Anterior cingulate cortex (tissue), 58 donors: ENCODE results near the gene ARPC1A.
"Not testable (repeated sequence)": the region's sequence is repeated elsewhere in the genome, so short reads cannot be mapped to it uniquely, and the experiment has no call there.

Experiments
- DNase-seq, 58 donors: peaks; one replicate each; lab custom pipeline; 2025; lab: John Stamatoyannopoulos, UW

Gene ARPC1A

DNA sequence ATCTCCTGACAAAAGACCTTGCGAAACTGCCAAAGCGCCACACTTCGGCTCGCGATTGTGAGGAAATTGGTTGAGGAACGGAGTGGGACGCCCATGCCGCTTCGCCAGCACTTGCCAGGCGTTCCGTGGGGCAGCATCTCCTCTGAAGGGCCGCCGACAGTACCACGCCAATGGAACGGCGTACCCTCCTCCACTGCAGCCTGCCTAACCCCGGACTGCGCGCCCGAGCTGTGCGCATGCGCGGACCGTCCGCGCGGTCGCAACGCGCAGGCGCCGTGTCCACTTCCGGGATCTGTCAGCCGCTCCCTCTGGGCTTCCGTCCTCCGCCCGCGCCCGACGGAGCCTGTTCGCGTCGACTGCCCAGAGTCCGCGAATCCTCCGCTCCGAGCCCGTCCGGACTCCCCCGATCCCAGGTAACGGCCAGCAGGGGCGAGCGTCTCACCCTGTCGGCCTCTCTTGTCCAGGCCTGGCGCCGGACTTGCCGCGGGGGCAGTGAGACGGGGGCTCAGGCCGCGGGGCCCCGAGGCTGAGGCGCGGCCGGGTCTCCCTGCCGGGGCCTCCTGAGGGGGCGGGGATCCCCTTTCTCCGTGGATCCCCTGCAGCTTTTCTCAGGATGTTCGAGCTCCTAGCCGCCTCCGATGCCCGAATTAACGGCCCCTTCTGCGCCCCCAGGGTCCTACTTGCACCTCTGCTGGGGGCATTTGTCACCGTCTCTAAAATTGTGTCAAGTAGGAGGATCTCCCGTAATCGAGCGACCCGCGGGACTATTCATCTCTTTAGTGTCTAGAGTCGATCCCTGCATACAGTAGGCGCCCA is at the start of gene ARPC1A:
TSS of gene ARPC1A (plus strand) at position 307 of the 816 bp plus-strand sequence. CDS start 7,456 bp downstream, outside the sequence.
- peak in 57 of 58 donors; percentile 43 to 93 (median 80) for DNase-seq

GRCh38 chr7:99278180-99278579 is 47.5 kb upstream of the ARPC1A start:
- DNase-seq, result no peak

DNA sequence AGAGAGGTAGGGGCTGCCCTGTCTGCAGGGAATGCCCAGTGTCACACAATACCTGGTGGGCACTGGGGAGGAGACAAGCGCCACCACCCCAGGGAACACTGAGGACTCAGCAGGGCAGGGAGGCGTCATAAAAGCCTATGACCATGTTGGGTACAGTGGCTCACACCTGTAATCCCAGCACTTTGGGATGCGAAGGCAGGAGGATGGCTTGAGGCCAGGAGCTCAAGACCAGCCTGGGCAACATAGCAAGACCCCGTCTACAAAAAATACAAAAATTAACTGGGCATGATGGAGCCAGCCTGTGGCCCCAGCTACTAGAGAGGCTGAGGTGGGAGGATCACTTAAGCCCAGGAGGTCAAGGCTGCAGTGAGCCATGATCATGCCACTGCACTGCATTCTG is 41.5 kb upstream of the ARPC1A start:
- not testable (repeated sequence) for DNase-seq

- no peak for DNase-seq
These were observed 37.7 kb upstream of the ARPC1A start for GRCh38 chr7:99287779-99288534.

DNA sequence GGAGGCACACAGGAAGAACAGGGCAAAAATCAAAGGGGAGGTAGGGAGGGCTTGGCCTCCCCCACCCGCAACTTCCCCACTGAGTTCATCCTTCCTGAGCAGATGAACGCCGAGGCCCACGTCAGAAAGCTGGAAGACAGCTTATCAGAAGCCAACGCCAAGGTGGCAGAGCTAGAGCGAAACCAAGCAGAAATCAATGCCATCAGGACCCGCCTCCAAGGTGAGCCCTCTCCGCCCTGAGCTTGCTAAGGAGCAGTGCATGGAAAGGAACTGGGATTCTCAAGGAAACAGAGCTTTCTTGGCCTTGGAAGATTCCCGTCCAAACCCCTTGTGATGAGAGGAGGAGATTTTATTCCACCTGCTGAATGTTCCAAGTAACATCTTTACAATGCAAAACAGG is 36.5 kb upstream of the ARPC1A start:
- no peak for DNase-seq

GRCh38 chr7:99290148-99290547 is 35.5 kb upstream of the ARPC1A start:
- DNase-seq, result not testable (repeated sequence)

DNA sequence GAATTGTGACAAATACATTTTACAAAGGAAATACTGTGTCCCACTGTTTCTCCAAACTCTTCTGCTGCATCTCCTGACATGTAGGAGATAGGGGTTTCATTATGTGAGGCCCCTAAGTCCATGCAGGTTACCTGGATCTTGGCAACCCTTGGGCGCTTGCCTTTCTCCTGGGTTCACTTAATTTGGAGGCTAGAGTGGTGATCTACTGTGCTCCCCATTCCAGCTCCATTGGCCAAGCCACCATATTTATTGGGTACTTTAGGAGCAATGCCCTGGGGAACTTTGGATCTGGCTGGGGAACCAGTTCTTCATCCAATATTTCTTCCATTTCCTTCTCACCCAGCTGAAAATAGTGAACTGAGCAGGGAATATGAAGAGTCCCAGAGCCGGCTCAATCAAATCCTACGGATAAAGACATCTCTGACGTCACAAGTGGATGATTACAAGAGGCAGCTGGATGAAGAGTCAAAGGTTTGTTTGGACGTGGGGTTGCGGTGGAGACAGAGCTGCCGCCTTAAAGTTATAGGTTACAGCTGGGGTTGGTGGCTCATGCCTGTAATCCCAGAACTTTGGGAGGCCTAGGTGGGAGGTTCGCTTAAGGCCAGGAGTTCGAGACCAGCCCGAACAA is 34.6 kb upstream of the ARPC1A start:
- no peak for DNase-seq

DNA sequence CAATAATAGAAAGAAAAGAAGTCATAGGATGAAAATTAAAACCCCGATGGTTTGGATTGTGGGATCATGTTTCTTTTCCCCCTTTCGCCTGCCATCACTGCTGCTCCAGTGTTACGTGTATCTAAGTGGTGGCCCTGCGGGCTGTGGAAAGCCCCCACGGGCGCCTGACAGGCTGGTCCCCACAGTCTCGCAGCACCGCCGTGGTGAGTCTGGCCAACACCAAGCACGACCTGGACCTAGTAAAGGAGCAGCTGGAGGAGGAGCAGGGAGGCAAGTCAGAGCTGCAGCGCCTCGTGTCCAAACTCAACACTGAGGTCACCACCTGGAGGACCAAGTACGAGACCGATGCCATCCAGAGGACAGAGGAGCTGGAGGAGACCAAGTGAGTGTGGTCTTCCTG is 33.6 kb upstream of the ARPC1A start:
- no peak for DNase-seq

- no peak for DNase-seq
These were observed 32.5 kb upstream of the ARPC1A start for GRCh38 chr7:99293167-99293566.

GRCh38 chr7:99293650-99294049 is 32.0 kb upstream of the ARPC1A start:
- DNase-seq, result no peak

GRCh38 chr7:99296471-99296870 is 29.2 kb upstream of the ARPC1A start:
- DNase-seq, result no peak

GRCh38 chr7:99301496-99301895 is 24.2 kb upstream of the ARPC1A start:
- DNase-seq, result no peak

DNA sequence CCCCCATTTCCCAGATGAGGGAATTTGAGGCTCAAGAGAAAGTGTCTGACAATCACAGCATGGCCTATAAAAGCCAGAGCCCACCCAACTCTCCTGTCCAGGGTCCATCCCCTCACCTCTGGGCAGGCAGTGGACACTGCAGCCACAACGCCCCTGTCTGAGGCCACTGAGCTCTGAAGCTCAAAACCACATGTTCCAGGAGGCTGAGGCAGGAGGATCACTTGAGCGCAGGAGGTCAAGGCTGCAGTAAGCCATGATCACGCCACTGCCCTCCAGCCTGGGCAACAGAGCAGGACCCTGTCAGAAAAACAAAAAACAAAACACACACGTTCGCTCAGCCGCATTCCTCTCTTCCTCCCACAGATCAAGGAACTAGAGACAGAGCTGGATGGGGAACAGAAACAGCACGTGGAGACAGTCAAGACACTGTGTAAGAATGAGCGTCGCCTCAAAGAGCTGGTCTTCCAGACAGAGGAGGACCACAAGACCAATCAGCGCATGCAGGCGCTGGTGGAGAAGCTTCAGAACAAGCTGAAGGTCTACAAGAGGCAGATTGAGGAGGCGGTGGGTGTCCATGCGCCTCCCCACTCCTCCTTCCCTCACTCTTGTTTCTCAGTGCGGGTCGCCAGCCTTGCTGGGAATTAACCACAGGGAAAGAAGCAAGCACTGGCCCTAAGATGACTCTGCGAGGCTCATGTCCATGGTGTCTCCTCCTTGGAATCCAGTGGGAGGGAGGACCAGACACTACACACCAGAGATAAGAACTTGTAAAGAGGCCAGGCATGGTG is 20.0 kb upstream of the ARPC1A start:
- peak in 1 of 58 donors; percentile 2 for DNase-seq

DNA sequence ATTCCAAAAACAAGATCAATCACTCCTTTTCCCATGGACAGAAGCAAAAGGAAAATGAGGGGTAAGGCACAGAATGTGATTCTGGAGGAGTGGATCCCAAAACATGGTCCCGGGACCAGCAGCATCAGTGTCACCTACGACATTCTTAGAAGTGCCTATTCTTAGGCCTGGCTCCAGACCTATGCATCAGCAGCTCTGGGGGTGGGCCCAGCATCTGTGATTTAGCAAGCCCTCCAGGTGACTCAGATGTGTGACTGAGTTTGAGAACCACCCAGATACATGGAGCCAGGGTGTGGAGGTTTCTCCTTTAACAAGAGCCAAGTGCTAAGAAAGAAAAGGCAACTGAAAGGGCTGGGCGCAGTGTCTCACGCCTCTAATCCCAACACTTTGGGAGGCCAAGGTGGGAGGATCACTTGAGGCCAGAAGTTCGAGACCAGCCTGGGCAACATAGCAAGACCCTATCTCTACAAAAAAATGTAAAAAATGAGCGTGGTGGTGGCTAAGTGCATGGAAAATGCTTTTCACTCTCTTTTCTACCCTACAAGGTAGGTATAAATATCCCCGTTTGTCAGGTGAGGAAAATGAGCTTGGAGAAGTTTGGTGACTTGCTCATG is 17.1 kb upstream of the ARPC1A start:
- DNase-seq, result peak in 10 of 58 donors; percentile 2 to 35 (median 8)

- DNase-seq, result no peak
These were observed 16.6 kb upstream of the ARPC1A start for GRCh38 chr7:99309111-99309510.

DNA sequence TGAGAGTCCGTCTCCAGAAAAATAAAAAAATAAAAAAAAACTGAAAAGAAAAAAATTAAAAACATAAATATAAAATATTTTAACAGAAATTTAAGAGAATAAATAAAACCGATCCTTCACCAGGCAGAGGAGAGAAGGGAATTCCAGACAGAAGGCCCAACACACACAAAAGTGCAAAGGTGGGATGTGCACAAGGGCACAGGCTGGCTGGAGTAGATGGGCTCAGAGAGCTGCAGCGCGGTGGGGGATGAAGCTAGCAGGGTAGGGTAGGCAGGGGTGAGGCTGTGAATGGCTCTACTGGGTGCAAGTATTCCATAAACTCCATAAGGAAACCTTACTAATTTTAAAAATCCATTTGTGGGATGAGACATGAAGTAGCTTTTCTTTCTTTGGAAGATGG is 15.7 kb upstream of the ARPC1A start:
- DNase-seq, result no peak

- no peak for DNase-seq
These were observed 14.0 kb upstream of the ARPC1A start for GRCh38 chr7:99311702-99312101.

GRCh38 chr7:99312316-99313203 is 13.1 kb upstream of the ARPC1A start:
- peak in 50 of 58 donors; percentile 4 to 84 (median 35) for DNase-seq

- no peak for DNase-seq
These were observed 12.5 kb upstream of the ARPC1A start for GRCh38 chr7:99313204-99313573.
